CD4-positive, CD25-positive, alpha-beta regulatory T cell (primary cell): ENCODE results near the gene TNS4. TPM values are rescaled to one million over a fixed set of nuclear protein-coding genes. Genes with fewer than 3 reads are reported as not detected.

Source experiments
- ATAC-seq, 2 donors: fragments of 150-1000 bp; cut with Tn5 transposase; one replicate each; pipeline ENCODE4 v1.10.0; 2021; ENCODE audit warnings: low read depth in 2 of 2, moderate number of reproducible peaks in 2 of 2, moderate library complexity in 1 of 2
- DNase-seq, 3 donors: peaks; one replicate each; pipeline versions ENCODE4 v3.0.0 to v3.0.0-alpha.2; 2012 to 2022; ENCODE audit warnings: mixed read lengths in 1 of 3
- H3K27ac ChIP-seq: one replicate; pipeline ENCODE4 v1.7.0; 2013; ENCODE audit warnings: mild to moderate bottlenecking, low read length; ENCODE audit not compliant: insufficient read depth, poor library complexity, severe bottlenecking
- H3K27me3 ChIP-seq: one replicate; pipeline ENCODE4 v1.7.0; 2013; ENCODE audit warnings: low read length; ENCODE audit not compliant: control insufficient read depth, insufficient read depth
- H3K36me3 ChIP-seq: one replicate; pipeline ENCODE4 v1.7.0; 2013; ENCODE audit warnings: mild to moderate bottlenecking, low read length, moderate library complexity; ENCODE audit not compliant: control insufficient read depth, insufficient read depth
- H3K4me1 ChIP-seq: 2 replicates; pipeline ENCODE4 v1.7.0; 2013; ENCODE audit warnings: mild to moderate bottlenecking, low read length; ENCODE audit not compliant: insufficient read depth, control insufficient read depth, poor library complexity, severe bottlenecking
- H3K4me3 ChIP-seq: one replicate; pipeline ENCODE4 v1.7.0; 2013; ENCODE audit warnings: low read depth, mild to moderate bottlenecking, low read length, moderate library complexity
- H3K9me3 ChIP-seq, 2 experiments: 1 replicate in 1 of 2; 2 replicates in 1 of 2; pipeline ENCODE4 v1.7.0; 2013; ENCODE audit warnings: low read length in 2 of 2, mild to moderate bottlenecking in 1 of 2, moderate library complexity in 1 of 2; ENCODE audit not compliant: control insufficient read depth in 2 of 2
- H3K27ac Mint-ChIP-seq, 3 donors: one replicate each; pipeline ENCODE4 v1.8.0; 2020 to 2022; ENCODE audit warnings: mild to moderate bottlenecking in 3 of 3, mixed read lengths in 3 of 3, moderate library complexity in 2 of 3
- H3K27me3 Mint-ChIP-seq: one replicate; pipeline ENCODE4 v1.8.0; 2022; ENCODE audit warnings: mild to moderate bottlenecking, mixed read lengths
- H3K36me3 Mint-ChIP-seq: one replicate; pipeline ENCODE4 v1.8.0; 2020; ENCODE audit warnings: mixed read lengths
- H3K4me1 Mint-ChIP-seq, 4 donors: one replicate each; pipeline ENCODE4 v1.8.0; 2020 to 2022; ENCODE audit warnings: mixed read lengths in 4 of 4, mild to moderate bottlenecking in 1 of 4
- H3K4me3 Mint-ChIP-seq, 4 donors: one replicate each; pipeline ENCODE4 v1.8.0; 2020 to 2022; ENCODE audit warnings: mild to moderate bottlenecking in 4 of 4, mixed read lengths in 4 of 4, moderate library complexity in 3 of 4
- H3K9me3 Mint-ChIP-seq, 7 donors: one replicate each; pipeline ENCODE4 v1.8.0; 2020 to 2022; ENCODE audit warnings: mixed read lengths in 7 of 7, mild to moderate bottlenecking in 3 of 7, moderate library complexity in 2 of 7
- polyA plus RNA-seq, 4 donors: library from polyadenylated mRNA; unstranded; fragments of 300-500 nt; fragmentation: Illumina TruSeq; gene quantifications; one replicate each; pipeline ENCODE4 v1.2.3, GENCODE V29; 2021
- total RNA-seq: library from RNA; stranded (reverse); gene quantifications from one replicate; pipeline ENCODE4 v1.2.3, GENCODE V29; 2022

Gene TNS4
- total and polyA plus RNA-seq, 5 donors from 2014 or later: 0.16 to 1.1 TPM; not detected in 3

DNA sequence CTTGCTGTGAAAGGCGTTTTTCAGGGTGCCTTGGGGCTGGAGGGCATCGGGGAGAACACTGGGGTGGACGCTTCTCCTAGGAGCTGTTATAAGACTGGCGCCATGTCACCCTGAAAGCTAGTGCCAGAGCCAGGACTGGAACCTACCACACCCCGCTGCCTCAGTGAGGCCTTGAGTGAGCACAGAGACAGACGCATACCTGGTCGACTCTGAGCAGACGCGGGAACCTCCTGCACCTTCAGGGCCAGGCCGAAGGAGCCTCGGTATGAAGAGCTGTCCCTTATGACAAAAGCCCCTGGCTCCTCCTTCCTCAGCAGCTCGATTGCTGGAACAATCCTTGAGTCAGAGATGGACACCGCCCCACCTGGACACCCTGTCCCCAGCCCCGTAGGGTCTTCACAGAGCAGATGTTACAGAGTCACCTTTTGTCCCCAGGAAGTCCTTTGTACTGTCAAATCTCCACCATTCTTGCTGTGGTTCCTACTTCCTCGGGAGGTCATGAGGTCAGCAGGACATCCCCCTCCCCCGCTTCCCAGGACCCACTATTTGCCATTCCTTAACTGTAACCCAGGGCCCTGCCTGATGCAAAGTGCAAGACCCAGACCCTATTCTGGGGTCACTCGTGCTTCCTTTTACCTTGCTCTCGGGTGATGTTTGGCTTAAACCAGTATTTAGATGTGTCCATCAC, 17.0 kb downstream of the TNS4 start:
- no peaks in the 10 kb centered on the region for H3K9me3 ChIP-seq
- H3K4me3 ChIP-seq: no peak overlapping the region
- H3K36me3 Mint-ChIP-seq: no peaks in the 10 kb centered on the region
- peak overlapping the region; percentile 52 to 99 (median 91) for H3K27ac Mint-ChIP-seq
- no peaks in the 10 kb centered on the region for H3K36me3 ChIP-seq
- ATAC-seq: no peak
- H3K27ac ChIP-seq: no peak overlapping the region
- peaks cover 13 to 60% (median 31%) of the 10 kb centered on the region in 4 donors for H3K4me1 Mint-ChIP-seq
- no peaks in the 10 kb centered on the region for H3K9me3 Mint-ChIP-seq
- no peak overlapping the region for H3K4me3 Mint-ChIP-seq
- H3K27me3 Mint-ChIP-seq: peaks cover 4% of the 10 kb centered on the region
- DNase-seq: no peak
- H3K4me1 ChIP-seq: peaks cover 26% of the 10 kb centered on the region
- no peaks in the 10 kb centered on the region for H3K27me3 ChIP-seq

DNA sequence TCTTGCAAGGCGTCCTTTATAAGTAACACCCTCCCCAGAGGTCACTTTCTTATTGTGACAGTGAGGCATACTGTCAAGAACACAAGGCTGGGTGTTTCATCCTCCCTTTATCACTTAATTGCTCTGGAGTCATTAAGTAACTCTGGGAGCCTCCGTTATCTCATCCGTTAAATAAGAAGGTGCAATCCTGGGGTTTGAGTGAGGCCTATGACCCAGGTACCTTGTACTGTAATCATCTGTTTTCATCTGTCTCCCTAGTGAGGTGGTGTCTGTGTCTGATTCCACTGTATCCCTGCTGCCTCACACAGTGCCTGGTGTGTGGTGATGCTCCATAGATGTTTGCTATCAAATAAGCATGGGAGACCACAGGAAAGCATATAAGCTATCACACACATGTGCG, 17.7 kb downstream of the TNS4 start:
- Mint-ChIP-seq H3K27me3 (peaks cover 4% of the 10 kb centered on the region), H3K4me1 (peaks cover 13 to 61% (median 32%) of the 10 kb centered on the region in 4 donors), H3K9me3 (no peaks in the 10 kb centered on the region), H3K4me3 (no peak overlapping the region), H3K36me3 (no peaks in the 10 kb centered on the region), H3K27ac (peak overlapping the region; percentile 66 to 99 (median 91))
- ATAC-seq (no peak), DNase-seq (no peak)
- Histone ChIP-seq H3K9me3 (no peaks in the 10 kb centered on the region), H3K4me1 (peaks cover 30% of the 10 kb centered on the region), H3K27ac (no peak overlapping the region), H3K27me3 (no peaks in the 10 kb centered on the region), H3K4me3 (no peak overlapping the region), H3K36me3 (no peaks in the 10 kb centered on the region)

DNA sequence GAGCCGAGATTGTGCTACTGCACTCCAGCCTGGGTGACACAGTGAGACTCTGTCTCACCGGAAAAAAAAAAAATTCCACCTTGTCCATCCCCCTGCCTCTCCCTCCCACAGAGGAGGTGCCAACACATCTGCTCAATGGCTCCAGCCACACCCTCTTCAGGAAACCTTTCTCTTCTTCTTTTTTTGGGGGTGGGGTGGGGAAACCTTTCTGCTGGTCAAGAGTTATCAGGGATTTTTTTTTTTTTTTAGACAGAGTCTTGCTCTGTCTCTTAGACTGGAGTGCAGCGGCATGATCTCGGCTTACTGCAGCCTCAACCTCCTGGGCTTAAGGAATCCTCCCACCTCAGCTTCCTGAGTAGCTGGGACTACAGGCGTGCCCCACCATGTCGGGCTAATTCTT, 18.7 kb downstream of the TNS4 start:
- Histone ChIP-seq H3K36me3 (no peaks in the 10 kb centered on the region), H3K27ac (no peak overlapping the region), H3K4me1 (peaks cover 30% of the 10 kb centered on the region), H3K27me3 (no peaks in the 10 kb centered on the region), H3K4me3 (no peak overlapping the region), H3K9me3 (no peaks in the 10 kb centered on the region)
- Mint-ChIP-seq H3K36me3 (no peaks in the 10 kb centered on the region), H3K27me3 (peaks cover 4% of the 10 kb centered on the region), H3K27ac (peak overlapping the region; percentile 91 to 99 (median 94)), H3K4me1 (peaks cover 13 to 60% (median 30%) of the 10 kb centered on the region in 4 donors), H3K9me3 (no peaks in the 10 kb centered on the region), H3K4me3 (peak overlapping the region in 1 of 4 donors; percentile 16)
- DNase-seq (no peak), ATAC-seq (no peak)

DNA sequence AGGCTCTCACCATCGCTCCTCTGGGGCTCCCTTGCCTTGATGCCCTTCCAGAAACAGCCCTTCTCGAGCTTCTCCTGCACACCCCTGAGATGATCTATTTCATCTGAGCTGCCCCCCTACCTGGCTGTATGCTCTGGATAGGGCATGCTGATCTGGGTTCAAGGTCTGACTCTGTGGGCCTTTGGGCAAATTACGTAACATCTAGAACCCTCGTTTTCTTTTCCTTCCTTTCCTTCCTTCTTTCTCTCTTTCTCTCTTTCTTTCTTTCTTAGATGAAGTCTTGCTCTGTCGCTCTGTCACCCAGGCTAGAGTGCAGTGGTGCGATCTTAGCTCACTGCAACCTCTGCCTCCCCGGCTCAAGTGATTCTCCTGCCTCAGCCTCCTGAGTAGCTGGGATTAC, 20.3 kb downstream of the TNS4 start:
- peaks cover 30% of the 10 kb centered on the region for H3K4me1 ChIP-seq
- H3K4me1 Mint-ChIP-seq: peaks cover 13 to 63% (median 30%) of the 10 kb centered on the region in 4 donors

DNA sequence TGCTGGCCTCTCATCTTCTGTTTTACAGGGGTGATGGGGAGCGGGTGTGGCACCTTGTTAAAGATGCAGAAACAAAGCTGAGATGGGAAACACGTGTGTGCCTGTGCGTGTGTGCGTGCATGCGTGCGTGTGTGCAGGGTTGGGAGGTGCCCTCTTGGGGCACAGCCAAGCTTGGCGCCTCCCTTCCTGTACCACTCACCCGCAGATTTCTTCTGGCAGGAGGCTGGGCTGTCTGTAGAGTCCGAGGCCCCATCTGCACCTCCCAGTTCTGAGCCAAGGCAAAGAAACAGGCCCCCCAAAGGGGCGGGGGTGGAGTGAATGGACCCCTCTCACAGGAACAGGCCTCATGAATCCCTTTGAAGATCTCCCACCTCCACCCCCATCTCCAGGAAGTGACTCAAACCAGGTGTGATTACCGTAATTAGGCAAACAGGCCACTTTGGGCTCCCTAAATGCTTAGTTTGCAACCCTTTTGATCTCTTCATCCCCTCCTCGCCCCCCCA, 20.9 kb downstream of the TNS4 start:
- no peaks in the 10 kb centered on the region for H3K36me3 Mint-ChIP-seq
- peak overlapping the region; percentile 26 for H3K4me3 ChIP-seq
- peak overlapping the region; percentile 98 to 99 (median 99) for H3K27ac Mint-ChIP-seq

More for the DNA sequence above, 20.3 kb downstream of the TNS4 start:
- DNase-seq (no peak), ATAC-seq (no peak)
- Mint-ChIP-seq H3K36me3 (no peaks in the 10 kb centered on the region), H3K27me3 (no peaks in the 10 kb centered on the region), H3K4me3 (peak overlapping the region in 3 of 4 donors; percentile 73 to 86 (median 75)), H3K9me3 (no peaks in the 10 kb centered on the region), H3K27ac (peak overlapping the region; percentile 98 to 99 (median 99))
- Histone ChIP-seq H3K9me3 (no peaks in the 10 kb centered on the region), H3K27me3 (no peaks in the 10 kb centered on the region), H3K27ac (peak overlapping the region; percentile 83), H3K36me3 (no peaks in the 10 kb centered on the region), H3K4me3 (peak overlapping the region; percentile 26)

DNA sequence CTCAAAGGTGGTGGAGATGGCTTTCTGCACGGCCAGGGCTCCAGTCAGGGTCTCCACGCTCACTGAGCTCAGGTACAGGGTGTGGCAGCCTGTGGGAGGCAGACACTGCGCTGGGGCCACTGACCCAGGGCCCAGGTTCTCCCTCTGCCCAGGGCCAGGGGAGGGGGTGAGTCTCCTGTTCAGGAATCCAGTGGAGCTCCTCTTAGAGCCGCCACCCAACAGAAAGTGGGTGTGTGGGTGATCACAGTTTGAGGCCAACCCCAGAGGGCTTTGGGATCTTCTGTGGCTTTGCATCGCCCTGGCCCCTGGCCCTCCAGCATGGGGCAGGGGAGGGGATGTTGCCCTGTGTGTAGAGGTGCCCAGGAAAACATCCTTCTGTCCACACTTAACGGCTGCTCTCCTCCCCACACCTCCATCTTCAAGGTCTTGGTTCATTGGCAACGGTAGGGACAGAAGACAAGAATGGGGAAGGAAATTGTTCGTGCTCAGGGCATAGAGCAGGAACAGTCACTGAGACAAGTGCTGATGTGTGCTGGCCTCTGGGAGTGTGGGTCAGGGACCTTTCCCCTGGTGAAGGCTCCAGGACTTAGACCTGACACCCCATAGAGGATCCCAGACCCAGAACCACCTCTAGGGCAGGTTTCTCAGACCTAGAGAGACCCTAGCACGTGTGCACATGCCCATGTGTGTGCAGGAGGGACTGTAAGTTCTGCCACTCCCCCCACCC, 21.5 kb downstream of the TNS4 start:
- no peaks in the 10 kb centered on the region for H3K36me3 Mint-ChIP-seq
- Histone ChIP-seq H3K4me1 (peaks cover 30% of the 10 kb centered on the region), H3K27ac (peak overlapping the region; percentile 83), H3K36me3 (no peaks in the 10 kb centered on the region), H3K4me3 (peak overlapping the region; percentile 15), H3K9me3 (no peaks in the 10 kb centered on the region), H3K27me3 (no peaks in the 10 kb centered on the region)
- peaks cover 13 to 59% (median 26%) of the 10 kb centered on the region in 4 donors for H3K4me1 Mint-ChIP-seq
- H3K9me3 Mint-ChIP-seq: no peaks in the 10 kb centered on the region
- no peak for ATAC-seq
- H3K27ac Mint-ChIP-seq: peak overlapping the region; percentile 98 to 99 (median 99)
- peak overlapping the region; percentile 48 to 86 (median 74) for H3K4me3 Mint-ChIP-seq
- H3K27me3 Mint-ChIP-seq: no peaks in the 10 kb centered on the region
- DNase-seq: no peak

More for the DNA sequence above, 20.9 kb downstream of the TNS4 start:
- peaks cover 13 to 60% (median 30%) of the 10 kb centered on the region in 4 donors for H3K4me1 Mint-ChIP-seq
- H3K27me3 ChIP-seq: no peaks in the 10 kb centered on the region
- H3K4me1 ChIP-seq: peaks cover 30% of the 10 kb centered on the region
- ATAC-seq (peak; percentile 91 to 92), DNase-seq (peak; percentile 63 to 98 (median 92))
- H3K9me3 Mint-ChIP-seq: no peaks in the 10 kb centered on the region
- H3K9me3 ChIP-seq: no peaks in the 10 kb centered on the region
- H3K27me3 Mint-ChIP-seq: no peaks in the 10 kb centered on the region
- H3K27ac ChIP-seq: peak overlapping the region; percentile 83
- H3K4me3 Mint-ChIP-seq: peak overlapping the region; percentile 48 to 86 (median 74)
- H3K36me3 ChIP-seq: no peaks in the 10 kb centered on the region

DNA sequence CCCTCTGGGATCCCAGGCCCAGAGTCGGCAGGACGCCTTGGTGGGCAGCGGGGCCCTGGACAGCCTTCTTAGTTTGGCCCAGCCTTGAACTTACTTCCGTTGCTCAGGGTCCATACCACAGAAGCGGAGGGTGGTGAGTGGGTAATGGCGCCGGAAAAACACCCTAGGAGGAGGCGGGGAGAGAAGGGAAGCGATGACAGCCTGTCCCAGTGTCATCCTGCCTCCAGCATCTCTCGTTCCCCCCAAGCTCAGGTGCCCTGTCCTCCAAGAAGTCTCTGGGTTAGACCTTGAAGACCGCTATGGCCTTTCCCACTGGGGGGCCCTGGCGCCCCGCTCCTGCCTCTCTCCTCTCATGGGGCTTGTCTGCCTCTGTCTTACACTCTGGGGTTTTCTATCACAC, 22.9 kb downstream of the TNS4 start:
- no peak overlapping the region for H3K4me3 Mint-ChIP-seq
- Histone ChIP-seq H3K4me1 (peaks cover 30% of the 10 kb centered on the region), H3K36me3 (no peaks in the 10 kb centered on the region), H3K27me3 (no peaks in the 10 kb centered on the region), H3K4me3 (no peak overlapping the region), H3K27ac (no peak overlapping the region), H3K9me3 (no peaks in the 10 kb centered on the region)
- H3K36me3 Mint-ChIP-seq: no peaks in the 10 kb centered on the region
- H3K4me1 Mint-ChIP-seq: peaks cover 8 to 49% (median 22%) of the 10 kb centered on the region in 4 donors
- peak overlapping the region; percentile 87 to 99 (median 99) for H3K27ac Mint-ChIP-seq
- no peak for DNase-seq
- ATAC-seq: no peak
- no peaks in the 10 kb centered on the region for H3K27me3 Mint-ChIP-seq
- H3K9me3 Mint-ChIP-seq: no peaks in the 10 kb centered on the region
